ENCODE data around the gene MAP3K12. TPM values are rescaled to one million over a fixed set of nuclear protein-coding genes. Genes with fewer than 3 reads are reported as not detected.

Gene MAP3K12
- total RNA-seq, 1 donor from 2014 or later: 11.1 TPM

- H4K20me1 ChIP-seq (ENCODE audit: insufficient read depth, low read length): peaks cover 95% of the 10 kb centered on the region
- peaks cover 88% of the 10 kb centered on the region for H3K36me3 ChIP-seq (ENCODE audit: insufficient read depth, low read length)
- FAIRE-seq (no peak), DNase-seq (ENCODE audit: low read depth) (no peak)
- H3K27me3 ChIP-seq (ENCODE audit: insufficient read depth, low read length): no peaks in the 10 kb centered on the region
- Mint-ChIP-seq H3K27me3 (ENCODE audit: low read depth, unreplicated experiment) (no peaks in the 10 kb centered on the region), H3K27ac (ENCODE audit: unreplicated experiment) (no peak overlapping the region), H3K36me3 (ENCODE audit: low read depth, unreplicated experiment) (peaks cover 35% of the 10 kb centered on the region), H3K9me3 (ENCODE audit: unreplicated experiment) (no peaks in the 10 kb centered on the region), H3K4me3 (ENCODE audit: unreplicated experiment) (peak overlapping the region; percentile 2), H3K4me1 (ENCODE audit: low read depth, unreplicated experiment) (peaks cover 41% of the 10 kb centered on the region)
- H3K4me3 ChIP-seq (ENCODE audit: insufficient read depth, low read depth, low read length): no peak overlapping the region
- H3K9me3 ChIP-seq (ENCODE audit: insufficient read depth, low read depth, low read length): no peaks in the 10 kb centered on the region
- no peak overlapping the region for H3K4me2 ChIP-seq (ENCODE audit: low read length)
- H3K79me2 ChIP-seq (ENCODE audit: insufficient read depth, low read length): peaks cover 94% of the 10 kb centered on the region
- no peak overlapping the region for H3K9ac ChIP-seq (ENCODE audit: low read length)
- TF ChIP-seq CTCF (IDR thresholded peaks at IDR 0.05; ENCODE audit: insufficient read depth, low read depth, low read length) (no peak), EZH2 (IDR thresholded peaks at IDR 0.05; ENCODE audit: insufficient read depth, low read length) (no peak)
- H2AFZ ChIP-seq (ENCODE audit: low read depth, low read length): no peak overlapping the region
- H3K4me1 ChIP-seq (ENCODE audit: insufficient read depth, low read length): peaks cover 3% of the 10 kb centered on the region
- H3K27ac ChIP-seq (ENCODE audit: low read depth, low read length): no peak overlapping the region
Observed at GRCh38 chr12:53468282-53468681, 31.0 kb downstream of the MAP3K12 start.

GRCh38 chr12:53467880-53468279 is 31.4 kb downstream of the MAP3K12 start:
- no peak for TF ChIP-seq CTCF (IDR thresholded peaks at IDR 0.05; ENCODE audit: insufficient read depth, low read depth, low read length)
- TF ChIP-seq EZH2 (IDR thresholded peaks at IDR 0.05; ENCODE audit: insufficient read depth, low read length): no peak
- Mint-ChIP-seq H3K27ac (ENCODE audit: unreplicated experiment) (no peak overlapping the region), H3K4me1 (ENCODE audit: low read depth, unreplicated experiment) (peaks cover 41% of the 10 kb centered on the region), H3K9me3 (ENCODE audit: unreplicated experiment) (no peaks in the 10 kb centered on the region), H3K4me3 (ENCODE audit: unreplicated experiment) (peak overlapping the region; percentile 8), H3K36me3 (ENCODE audit: low read depth, unreplicated experiment) (peaks cover 35% of the 10 kb centered on the region), H3K27me3 (ENCODE audit: low read depth, unreplicated experiment) (no peaks in the 10 kb centered on the region)
- H3K9ac ChIP-seq (ENCODE audit: low read length): no peak overlapping the region
- H3K4me2 ChIP-seq (ENCODE audit: low read length): no peak overlapping the region
- no peak for FAIRE-seq
- H3K9me3 ChIP-seq (ENCODE audit: insufficient read depth, low read depth, low read length): no peaks in the 10 kb centered on the region
- peaks cover 95% of the 10 kb centered on the region for H4K20me1 ChIP-seq (ENCODE audit: insufficient read depth, low read length)
- H3K4me3 ChIP-seq (ENCODE audit: insufficient read depth, low read depth, low read length): no peak overlapping the region
- H3K27ac ChIP-seq (ENCODE audit: low read depth, low read length): no peak overlapping the region
- H3K79me2 ChIP-seq (ENCODE audit: insufficient read depth, low read length): peaks cover 94% of the 10 kb centered on the region
- DNase-seq (ENCODE audit: low read depth): no peak
- no peak overlapping the region for H2AFZ ChIP-seq (ENCODE audit: low read depth, low read length)
- H3K27me3 ChIP-seq (ENCODE audit: insufficient read depth, low read length): no peaks in the 10 kb centered on the region
- H3K36me3 ChIP-seq (ENCODE audit: insufficient read depth, low read length): peaks cover 89% of the 10 kb centered on the region
- peaks cover 3% of the 10 kb centered on the region for H3K4me1 ChIP-seq (ENCODE audit: insufficient read depth, low read length)

GRCh38 chr12:53467082-53467481 is 32.2 kb downstream of the MAP3K12 start:
- no peaks in the 10 kb centered on the region for H3K9me3 ChIP-seq (ENCODE audit: insufficient read depth, low read depth, low read length)
- DNase-seq (ENCODE audit: low read depth) (no peak), FAIRE-seq (no peak)
- peak overlapping the region; percentile 51 for H3K4me3 Mint-ChIP-seq (ENCODE audit: unreplicated experiment)
- no peaks in the 10 kb centered on the region for H3K27me3 Mint-ChIP-seq (ENCODE audit: low read depth, unreplicated experiment)
- peaks cover 38% of the 10 kb centered on the region for H3K36me3 Mint-ChIP-seq (ENCODE audit: low read depth, unreplicated experiment)
- H3K4me2 ChIP-seq (ENCODE audit: low read length): no peak overlapping the region
- no peaks in the 10 kb centered on the region for H3K27me3 ChIP-seq (ENCODE audit: insufficient read depth, low read length)
- peaks cover 94% of the 10 kb centered on the region for H3K79me2 ChIP-seq (ENCODE audit: insufficient read depth, low read length)
- H3K27ac Mint-ChIP-seq (ENCODE audit: unreplicated experiment): peak overlapping the region; percentile 62
- H3K4me1 Mint-ChIP-seq (ENCODE audit: low read depth, unreplicated experiment): peaks cover 43% of the 10 kb centered on the region
- no peak overlapping the region for H2AFZ ChIP-seq (ENCODE audit: low read depth, low read length)
- H3K4me1 ChIP-seq (ENCODE audit: insufficient read depth, low read length): no peaks in the 10 kb centered on the region
- H3K9me3 Mint-ChIP-seq (ENCODE audit: unreplicated experiment): no peaks in the 10 kb centered on the region
- no peak overlapping the region for H3K27ac ChIP-seq (ENCODE audit: low read depth, low read length)
- TF ChIP-seq EZH2 (IDR thresholded peaks at IDR 0.05; ENCODE audit: insufficient read depth, low read length) (no peak), CTCF (IDR thresholded peaks at IDR 0.05; ENCODE audit: insufficient read depth, low read depth, low read length) (no peak)
- H4K20me1 ChIP-seq (ENCODE audit: insufficient read depth, low read length): peaks cover 95% of the 10 kb centered on the region
- no peak overlapping the region for H3K4me3 ChIP-seq (ENCODE audit: insufficient read depth, low read depth, low read length)
- peaks cover 89% of the 10 kb centered on the region for H3K36me3 ChIP-seq (ENCODE audit: insufficient read depth, low read length)
- peak overlapping the region; percentile 2 for H3K9ac ChIP-seq (ENCODE audit: low read length)
